ENCODE measurements around the gene PFKP.

PFKP gene

GRCh38 chr10:3025026-3025683 lies 42.2 kb upstream of the PFKP start:
- no peak for TF ChIP-seq CTCF (conservative IDR thresholded peaks at IDR 0.05; ENCODE audit: low read depth)
- DNase-seq (ENCODE audit: low spot score), result no peak
- CTCF ChIA-PET, result interaction anchor here (0.9 kb wide), 1 partner anchor 18 kb away, joined by 5 read pairs; no protein-coding TSS in a partner anchor
- no peak overlapping the region for H3K27ac ChIP-seq
- POLR2A ChIA-PET (ENCODE audit: low non-redundant PET), result no interaction called here

GRCh38 chr10:3027866-3028265 lies 39.5 kb upstream of the PFKP start:
- POLR2A ChIA-PET (ENCODE audit: low non-redundant PET), result no interaction called here
- no peak for DNase-seq (ENCODE audit: low spot score)
- TF ChIP-seq CTCF (conservative IDR thresholded peaks at IDR 0.05; ENCODE audit: low read depth), result no peak
- CTCF ChIA-PET, result no interaction called here
- no peak overlapping the region for H3K27ac ChIP-seq

GRCh38 chr10:3028441-3028840 lies 38.9 kb upstream of the PFKP start:
- CTCF ChIA-PET, result interaction anchor here (0.6 kb wide), 1 partner anchor 36 kb away, joined by 3 read pairs; no protein-coding TSS in a partner anchor
- no peak for DNase-seq (ENCODE audit: low spot score)
- POLR2A ChIA-PET (ENCODE audit: low non-redundant PET), result no interaction called here
- H3K27ac ChIP-seq, result no peak overlapping the region
- TF ChIP-seq CTCF (conservative IDR thresholded peaks at IDR 0.05; ENCODE audit: low read depth), result no peak

- ChIA-PET POLR2A (ENCODE audit: low non-redundant PET) (no interaction called here), CTCF (interaction anchor here (0.5 kb wide), 1 partner anchor 1521 kb away, joined by 4 read pairs; no protein-coding TSS in a partner anchor)
- TF ChIP-seq CTCF (conservative IDR thresholded peaks at IDR 0.05; ENCODE audit: low read depth), result no peak
- H3K27ac ChIP-seq, result no peak overlapping the region
- DNase-seq (ENCODE audit: low spot score), result no peak
Observed at GRCh38 chr10:3030765-3031164, 36.6 kb upstream of the PFKP start.

- no peak for DNase-seq (ENCODE audit: low spot score)
- no peak for TF ChIP-seq CTCF (conservative IDR thresholded peaks at IDR 0.05; ENCODE audit: low read depth)
- H3K27ac ChIP-seq, result no peak overlapping the region
- CTCF ChIA-PET, result interaction anchor here (0.5 to 0.6 kb wide), 2 partner anchors 185 to 1521 kb away, joined by 3 to 4 read pairs; no protein-coding TSS in a partner anchor
- POLR2A ChIA-PET (ENCODE audit: low non-redundant PET), result no interaction called here
Observed at GRCh38 chr10:3031490-3031889, 35.9 kb upstream of the PFKP start.

GRCh38 chr10:3033925-3034324 lies 33.4 kb upstream of the PFKP start:
- no peak for TF ChIP-seq CTCF (conservative IDR thresholded peaks at IDR 0.05; ENCODE audit: low read depth)
- POLR2A ChIA-PET (ENCODE audit: low non-redundant PET), result no interaction called here
- no peak overlapping the region for H3K27ac ChIP-seq
- CTCF ChIA-PET, result no interaction called here
- DNase-seq (ENCODE audit: low spot score), result no peak

Data from RWPE1 (cell line).